ENCODE data around the gene TRIM50. TPM values are rescaled to one million over a fixed set of nuclear protein-coding genes. Genes with fewer than 3 reads are reported as not detected.

The TRIM50 gene
- total and polyA plus RNA-seq, 2 of the 4 experiments (the other 2 are of a cell fraction) = not detected

DNA sequence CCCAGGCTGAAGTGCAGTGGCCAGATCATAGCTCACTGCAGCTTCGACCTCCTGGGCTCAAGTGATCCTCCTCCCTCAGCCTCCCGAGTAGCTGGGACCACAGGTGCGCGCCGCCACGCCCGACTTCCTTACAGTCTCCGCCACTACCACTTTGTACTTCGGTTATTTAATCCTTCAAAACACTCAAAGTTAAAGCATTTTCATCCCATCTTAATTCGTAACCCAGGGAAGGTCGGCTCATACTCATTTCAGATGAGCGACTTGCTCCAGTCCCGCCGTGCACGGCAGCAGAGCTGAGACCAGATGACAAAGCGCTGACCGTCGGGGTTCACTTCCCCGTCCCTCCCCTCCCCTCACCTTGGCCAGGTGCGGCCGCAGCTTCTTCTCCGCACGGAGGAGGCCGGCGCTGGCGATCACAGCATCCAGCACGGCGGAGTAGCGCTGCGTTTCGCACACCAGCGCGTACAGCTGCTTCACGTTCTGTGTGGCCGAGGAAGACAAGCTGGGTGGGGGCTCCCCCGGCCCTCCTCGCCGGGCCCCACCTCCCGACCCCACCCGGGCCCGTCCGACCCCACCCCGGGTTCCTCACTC, 19.7 kb downstream of the TRIM50 start:
- Histone ChIP-seq H3K27ac (ENCODE audit: insufficient read depth, low read length) (peak overlapping the region; percentile 63), H4K91ac (ENCODE audit: insufficient read depth, low read depth, low read length) (peak overlapping the region; percentile 82; the same call in 1 of the 2 replicates), H2AK9ac (replicated peaks; ENCODE audit: low read depth, low read length, poor library complexity) (peak overlapping the region; percentile 84), H3K9ac (ENCODE audit: low read depth, low read length) (peak overlapping the region; percentile 71), H4K20me1 (ENCODE audit: insufficient read depth, low read length) (no peaks in the 10 kb centered on the region), H2BK120ac (ENCODE audit: low read depth, low read length) (peak overlapping the region; percentile 1; the same call in 1 of the 2 replicates), H3K23ac (ENCODE audit: low read depth, low read length) (no peak overlapping the region), H2AFZ (replicated peaks; ENCODE audit: low read length, poor library complexity) (peak overlapping the region; percentile 93), H3K4me1 (ENCODE audit: control insufficient read depth, insufficient read depth, low read length) (peaks cover 3% of the 10 kb centered on the region; the same call in 1 of the 2 replicates), H2BK5ac (ENCODE audit: low read depth, low read length, poor library complexity, severe bottlenecking) (no peak overlapping the region), H3K9me3 (ENCODE audit: control insufficient read depth, insufficient read depth, low read length) (no peaks in the 10 kb centered on the region), H3K4me2 (ENCODE audit: low read depth, low read length) (peak overlapping the region; percentile 76), H3K14ac (replicated peaks; ENCODE audit: low read depth, low read length) (peak overlapping the region; percentile 30), H3K36me3 (ENCODE audit: control insufficient read depth, insufficient read depth, low read length) (peaks cover 22% of the 10 kb centered on the region), H2BK15ac (ENCODE audit: low read depth, low read length) (no peak overlapping the region), H3K27me3 (ENCODE audit: control insufficient read depth, insufficient read depth, low read length) (no peaks in the 10 kb centered on the region), H4K8ac (ENCODE audit: low read depth in 2 of 2, low read length in 2 of 2) (peak overlapping the region; percentile 98 to 100), H3K4ac (ENCODE audit: low read depth, low read length) (peak overlapping the region; percentile 90), H3K9me1 (ENCODE audit: insufficient read depth, low read length) (peaks cover 9% of the 10 kb centered on the region; the same call in 1 of the 2 replicates), H3K79me1 (ENCODE audit: low read depth in 1 of 2, low read length in 2 of 2) (peaks cover 13 to 32% of the 10 kb centered on the region in 2 experiments), H3K18ac (ENCODE audit: low read depth, low read length) (no peak overlapping the region), H3K4me3 (ENCODE audit: insufficient read depth, low read depth, low read length) (peak overlapping the region; percentile 68), H3K56ac (ENCODE audit: extremely low read depth, insufficient read depth, low read length) (no peak overlapping the region), H4K5ac (ENCODE audit: low read depth, low read length) (peak overlapping the region; percentile 93), H2AK5ac (ENCODE audit: low read depth, low read length) (peak overlapping the region; percentile 86; the same call in 1 of the 2 replicates), H2BK20ac (ENCODE audit: low read depth, low read length) (no peak overlapping the region)
- in situ Hi-C loops (cut with MboI; ENCODE audit: low sequenced_read_pairs) = no loop called here
- ATAC-seq (ENCODE audit: low read depth) (peak; percentile 59), DNase-seq (no peak)
- dilution Hi-C loops (cut with HindIII; ENCODE audit: low sequenced_read_pairs, unreplicated experiment) = no loop called here
- intact Hi-C loops (cut with micrococcal nuclease) = no loop called here
- 0% methylated on average over 1 of the region's 43 CpGs; no CpG with 5 or more reads in 1 of the 2 experiments for WGBS, 2 experiments (ENCODE audit: extremely low coverage in 2 of 2, insufficient read length in 1 of 2)
- ChIA-PET POLR2A (ENCODE audit: unreplicated experiment) (no interaction called here), CTCF (no interaction called here)
- no TSS peak for BruUV-seq (replicated peaks)
- TF ChIP-seq MAZ (IDR thresholded peaks at IDR 0.05; ENCODE audit: borderline replicate concordance, low read depth, low read length) (no peak), CHD1 (IDR thresholded peaks at IDR 0.05; ENCODE audit: low read depth, low read length) (no peak), RFX5 (IDR thresholded peaks at IDR 0.05; ENCODE audit: low read depth, low read length) (no peak), MXI1 (IDR thresholded peaks at IDR 0.05; ENCODE audit: borderline replicate concordance, low read depth, low read length) (no peak), RCOR1 (IDR thresholded peaks at IDR 0.05; ENCODE audit: insufficient replicate concordance, low read length) (no peak), SMC3 (IDR thresholded peaks at IDR 0.05; ENCODE audit: low read depth, low read length) (no peak), BHLHE40 (IDR thresholded peaks at IDR 0.05; ENCODE audit: low read depth, low read length) (no peak), MAFK (IDR thresholded peaks at IDR 0.05; ENCODE audit: low read depth, low read length) (no peak)
